G401 (cell line): ENCODE data around the gene WDR18. TPM values are rescaled to one million over a fixed set of nuclear protein-coding genes. Genes with fewer than 3 reads are reported as not detected.
A peak's percentile ranks its signal among the peaks of the same experiment; 100 is the strongest.

Source experiments
- DNase-seq: peaks from one replicate; pipeline ENCODE4 v3.0.0-alpha.2; 2015; ENCODE audit warnings: low spot score
- in situ Hi-C: cut with HindIII; loops from 2 replicates; pipeline ENCODE4 v1.10.0; 2016; ENCODE audit warnings: low sequenced_read_pairs, mixed read lengths
- total RNA-seq: library from RNA; depleted of rRNA; stranded (reverse); fragments of >200 nt; shearing (Covaris generic); gene quantifications from 2 replicates; pipeline ENCODE4 v1.2.3, GENCODE V29; 2014; rRNA removed

The WDR18 gene
- total RNA-seq, 1 experiment from 2014 or later = 176 TPM

DNA sequence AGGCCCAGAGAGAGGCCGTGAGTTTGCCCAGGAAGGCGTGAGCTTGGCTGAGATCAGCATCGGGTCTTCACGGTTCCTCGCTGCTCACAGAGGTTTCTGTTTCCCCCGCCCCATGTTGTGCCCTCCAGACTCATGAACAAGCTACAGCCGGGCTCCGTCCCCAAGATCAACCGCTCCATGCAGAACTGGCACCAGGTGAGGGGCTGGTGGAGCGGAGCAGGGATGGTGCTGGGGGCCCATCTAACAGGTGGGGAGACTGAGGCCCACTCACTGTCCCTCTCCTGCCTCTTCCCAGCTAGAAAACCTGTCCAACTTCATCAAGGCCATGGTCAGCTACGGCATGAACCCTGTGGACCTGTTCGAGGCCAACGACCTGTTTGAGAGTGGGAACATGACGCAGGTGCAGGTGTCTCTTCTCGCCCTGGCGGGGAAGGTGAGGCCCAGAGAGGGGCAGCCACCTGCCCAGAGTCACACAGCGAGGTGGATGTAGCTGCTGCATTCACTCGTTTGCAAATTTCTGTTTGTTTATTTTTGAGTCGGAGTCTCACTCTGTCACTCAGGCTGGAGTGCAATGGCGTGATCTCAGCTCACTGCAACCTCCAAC is 48.2 kb downstream of the WDR18 start:
- no peak for DNase-seq
- in situ Hi-C loops = no loop called here

DNA sequence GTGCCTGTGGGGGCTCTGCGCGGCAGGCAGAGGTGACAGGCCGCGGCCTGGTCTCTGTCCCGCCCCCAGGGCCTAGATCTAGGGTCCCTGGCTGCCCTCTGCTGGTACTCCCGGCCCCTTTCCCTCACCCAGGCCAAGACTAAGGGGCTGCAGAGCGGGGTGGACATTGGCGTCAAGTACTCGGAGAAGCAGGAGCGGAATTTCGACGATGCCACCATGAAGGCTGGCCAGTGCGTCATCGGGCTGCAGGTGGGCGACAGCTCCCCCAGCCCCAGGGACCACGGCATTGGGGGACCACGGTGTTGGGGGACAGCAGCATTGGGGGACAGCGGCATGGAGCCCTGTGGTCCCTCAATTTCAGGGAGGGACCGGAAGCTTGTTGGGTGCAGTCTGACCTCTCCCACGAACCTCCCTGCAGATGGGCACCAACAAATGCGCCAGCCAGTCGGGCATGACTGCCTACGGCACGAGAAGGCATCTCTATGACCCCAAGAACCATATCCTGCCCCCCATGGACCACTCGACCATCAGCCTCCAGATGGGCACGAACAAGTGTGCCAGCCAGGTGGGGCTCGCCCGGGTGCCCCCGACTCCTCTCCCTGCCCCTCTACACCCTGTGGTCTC is 52.0 kb downstream of the WDR18 start:
- in situ Hi-C loops = no loop called here

DNA sequence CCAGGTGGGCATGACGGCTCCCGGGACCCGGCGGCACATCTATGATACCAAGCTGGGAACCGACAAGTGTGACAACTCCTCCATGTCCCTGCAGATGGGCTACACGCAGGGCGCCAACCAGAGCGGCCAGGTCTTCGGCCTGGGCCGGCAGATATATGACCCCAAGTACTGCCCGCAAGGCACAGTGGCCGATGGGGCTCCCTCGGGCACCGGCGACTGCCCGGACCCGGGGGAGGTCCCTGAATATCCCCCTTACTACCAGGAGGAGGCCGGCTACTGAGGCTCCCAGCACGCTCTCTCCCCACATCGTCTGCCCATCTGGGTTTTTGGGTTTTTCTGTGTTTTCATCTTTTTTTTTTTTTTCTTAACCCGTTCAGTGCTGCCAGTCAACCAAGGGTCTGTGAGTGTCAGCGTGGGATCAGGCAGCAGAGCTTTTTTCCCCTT is 53.5 kb downstream of the WDR18 start:
- DNase-seq = no peak
- in situ Hi-C loops = no loop called here

More for the DNA sequence above, 52.0 kb downstream of the WDR18 start:
- no peak for DNase-seq

DNA sequence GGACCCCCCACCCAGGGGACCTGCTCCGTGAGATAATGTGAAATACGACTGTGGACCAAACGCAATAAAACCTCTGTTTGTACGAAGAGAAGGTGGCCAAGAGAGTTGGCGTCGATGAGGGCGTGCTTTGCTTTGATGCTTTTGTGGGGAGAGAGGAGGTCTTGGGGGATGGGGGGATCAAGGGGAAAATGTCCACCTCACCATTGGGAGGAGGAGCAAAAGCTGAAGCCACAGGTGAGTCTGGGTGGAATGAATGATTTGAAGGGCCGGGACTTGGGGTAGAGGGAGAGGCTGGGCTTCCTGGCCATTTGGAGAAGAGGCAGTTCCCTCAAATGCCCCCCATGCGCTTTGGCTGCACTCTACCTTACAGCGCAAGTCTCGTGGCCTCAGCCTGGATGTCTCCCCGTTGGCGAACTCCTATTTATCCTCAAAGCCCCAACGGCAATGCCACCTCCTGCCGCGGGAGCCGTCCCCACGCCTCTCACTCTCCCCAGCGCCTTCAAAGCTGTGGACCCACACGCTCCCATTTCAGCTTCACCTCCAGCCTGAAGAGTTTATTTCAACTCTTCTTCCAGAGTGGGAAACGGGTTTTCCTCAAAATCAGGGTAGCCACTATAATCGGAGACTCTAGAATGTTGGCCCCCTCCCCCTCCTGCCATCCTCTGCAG is 55.0 kb downstream of the WDR18 start:
- DNase-seq = no peak
- in situ Hi-C loops = no loop called here

DNA sequence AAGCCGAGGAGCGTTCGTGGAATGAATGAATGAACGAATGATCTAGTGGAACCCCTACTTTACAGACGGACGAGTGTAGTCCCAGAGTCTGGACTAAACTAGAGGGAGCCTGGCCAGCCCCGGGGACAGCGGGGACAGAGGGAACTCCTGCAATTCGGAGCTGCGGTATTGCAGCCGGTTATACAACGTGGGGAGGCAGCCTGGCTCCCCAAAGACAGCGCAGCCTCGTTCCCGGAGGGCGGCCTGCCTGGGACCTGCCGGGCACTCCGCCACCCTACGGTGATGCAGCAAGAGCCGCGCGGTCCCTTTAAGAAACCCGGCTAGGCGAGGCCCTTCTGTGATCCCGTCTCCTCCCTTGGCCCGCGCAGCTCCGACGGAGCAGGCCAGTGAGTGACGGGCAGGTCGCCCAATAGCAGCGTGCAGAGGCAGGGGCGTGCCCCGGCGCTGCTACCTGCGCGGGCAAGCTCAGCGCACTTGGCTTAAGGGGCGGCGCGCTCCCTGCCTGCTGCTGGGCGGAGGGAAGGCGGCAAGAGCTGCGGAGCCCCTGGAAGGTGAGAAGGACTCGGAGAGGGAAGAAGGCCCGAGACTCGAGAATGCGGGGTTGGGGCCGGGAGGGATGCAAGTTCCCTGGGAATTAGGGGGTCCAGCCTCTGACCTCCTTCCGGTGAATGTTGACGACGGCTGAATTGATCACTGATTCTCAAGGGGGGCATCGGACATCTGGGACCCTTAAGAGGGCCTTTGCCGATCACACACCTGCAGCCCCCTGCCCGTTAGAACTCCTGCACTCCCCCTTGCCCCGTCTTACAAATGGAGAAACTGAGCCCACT is 55.7 kb downstream of the WDR18 start, which contains the start of gene ABCA7:
Gene ABCA7 (plus strand): TSS at position 462 of the 830 bp plus-strand sequence. CDS start 1,255 bp downstream, outside the sequence.
- in situ Hi-C loops = no loop called here
- DNase-seq = peak; percentile 97

DNA sequence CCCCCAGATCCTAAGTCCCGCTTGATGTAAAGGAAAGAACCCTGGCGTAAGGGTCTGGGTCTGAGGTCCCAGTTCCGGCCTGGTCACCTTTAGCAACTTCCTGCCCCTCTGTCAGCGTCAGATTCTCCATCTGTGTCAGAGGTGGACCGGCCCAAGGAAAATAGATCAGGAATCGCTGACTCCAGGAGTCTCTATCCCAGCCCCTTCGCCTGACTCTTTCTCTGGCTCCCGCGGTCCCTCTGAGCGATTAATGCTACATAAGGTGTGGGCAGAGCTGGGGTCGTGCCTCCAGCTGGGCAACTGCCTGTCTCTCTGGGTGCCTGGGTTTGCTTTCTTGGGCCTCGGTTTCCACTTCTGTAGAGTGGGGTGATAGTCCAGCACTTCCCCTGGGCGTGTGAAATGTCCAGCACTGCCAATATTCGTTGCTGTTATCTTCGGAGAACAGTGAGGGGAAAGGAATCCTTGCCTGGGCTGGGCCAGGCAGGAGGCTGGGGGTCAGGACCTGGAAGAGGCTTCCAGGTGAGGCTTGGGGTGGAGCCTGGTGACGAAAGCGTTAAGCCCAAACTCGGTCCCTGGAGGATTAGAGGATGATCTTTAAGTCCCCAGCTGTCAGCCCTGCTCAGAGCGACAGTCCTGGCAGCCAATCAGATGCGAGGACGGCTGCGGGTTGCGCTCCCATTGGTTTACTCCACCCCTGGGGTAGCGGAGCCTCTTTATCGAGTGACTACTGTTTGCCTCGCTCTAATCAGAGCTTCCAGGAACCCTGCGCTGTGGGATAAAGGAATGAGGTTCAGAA is 56.5 kb downstream of the WDR18 start:
- in situ Hi-C loops = no loop called here
- peak; percentile 95 for DNase-seq

DNA sequence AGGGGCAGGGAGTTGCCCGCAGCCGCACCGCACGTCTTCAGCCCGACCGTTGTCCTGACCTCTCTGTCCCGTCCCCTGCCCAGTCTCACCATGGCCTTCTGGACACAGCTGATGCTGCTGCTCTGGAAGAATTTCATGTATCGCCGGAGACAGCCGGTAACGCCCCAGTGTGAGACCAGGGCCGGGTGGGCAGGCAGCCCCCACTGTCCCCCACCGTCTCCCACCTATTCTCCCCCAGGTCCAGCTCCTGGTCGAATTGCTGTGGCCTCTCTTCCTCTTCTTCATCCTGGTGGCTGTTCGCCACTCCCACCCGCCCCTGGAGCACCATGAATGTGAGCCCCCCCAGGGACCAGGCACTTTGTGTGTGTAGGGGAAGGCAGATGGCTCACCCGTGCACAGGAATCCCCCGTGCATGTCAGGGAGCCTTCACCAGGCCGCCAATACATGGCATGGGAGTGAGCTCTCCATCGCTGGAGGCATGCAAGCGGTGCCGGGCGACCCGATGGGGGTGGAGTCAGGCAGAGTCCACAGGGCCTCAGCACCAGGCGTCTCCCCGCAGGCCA is 57.2 kb downstream of the WDR18 start:
- no peak for DNase-seq
- in situ Hi-C loops = no loop called here

DNA sequence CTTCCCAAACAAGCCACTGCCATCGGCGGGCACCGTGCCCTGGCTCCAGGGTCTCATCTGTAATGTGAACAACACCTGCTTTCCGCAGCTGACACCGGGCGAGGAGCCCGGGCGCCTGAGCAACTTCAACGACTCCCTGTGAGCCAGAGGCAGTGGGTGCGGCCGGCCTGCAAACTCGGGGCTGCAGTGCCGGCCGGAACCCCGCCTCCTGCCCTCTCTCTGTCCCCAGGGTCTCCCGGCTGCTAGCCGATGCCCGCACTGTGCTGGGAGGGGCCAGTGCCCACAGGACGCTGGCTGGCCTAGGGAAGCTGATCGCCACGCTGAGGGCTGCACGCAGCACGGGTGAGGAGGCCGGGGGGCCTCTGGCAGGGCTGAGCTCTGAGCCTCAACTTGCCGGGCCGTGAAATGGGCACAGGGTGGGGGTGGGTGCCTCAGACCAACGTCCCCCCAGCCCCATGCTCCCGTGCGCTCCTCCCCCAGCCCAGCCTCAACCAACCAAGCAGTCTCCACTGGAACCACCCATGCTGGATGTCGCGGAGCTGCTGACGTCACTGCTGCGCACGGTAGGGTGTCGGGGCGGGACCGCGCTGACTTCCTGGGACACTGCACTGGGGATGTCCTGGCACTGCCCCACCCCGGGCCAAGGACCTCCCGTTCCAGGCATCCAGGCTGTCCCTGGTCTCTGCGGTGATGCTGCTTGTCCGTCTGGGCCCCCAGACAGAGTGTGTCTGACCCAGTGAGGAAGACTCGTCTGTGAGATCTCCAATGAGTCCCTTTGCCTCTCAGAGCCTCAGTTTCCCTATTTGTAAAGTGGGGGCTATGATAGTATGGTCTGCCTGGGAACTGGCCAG is 57.9 kb downstream of the WDR18 start:
- in situ Hi-C loops = no loop called here
- DNase-seq = no peak

DNA sequence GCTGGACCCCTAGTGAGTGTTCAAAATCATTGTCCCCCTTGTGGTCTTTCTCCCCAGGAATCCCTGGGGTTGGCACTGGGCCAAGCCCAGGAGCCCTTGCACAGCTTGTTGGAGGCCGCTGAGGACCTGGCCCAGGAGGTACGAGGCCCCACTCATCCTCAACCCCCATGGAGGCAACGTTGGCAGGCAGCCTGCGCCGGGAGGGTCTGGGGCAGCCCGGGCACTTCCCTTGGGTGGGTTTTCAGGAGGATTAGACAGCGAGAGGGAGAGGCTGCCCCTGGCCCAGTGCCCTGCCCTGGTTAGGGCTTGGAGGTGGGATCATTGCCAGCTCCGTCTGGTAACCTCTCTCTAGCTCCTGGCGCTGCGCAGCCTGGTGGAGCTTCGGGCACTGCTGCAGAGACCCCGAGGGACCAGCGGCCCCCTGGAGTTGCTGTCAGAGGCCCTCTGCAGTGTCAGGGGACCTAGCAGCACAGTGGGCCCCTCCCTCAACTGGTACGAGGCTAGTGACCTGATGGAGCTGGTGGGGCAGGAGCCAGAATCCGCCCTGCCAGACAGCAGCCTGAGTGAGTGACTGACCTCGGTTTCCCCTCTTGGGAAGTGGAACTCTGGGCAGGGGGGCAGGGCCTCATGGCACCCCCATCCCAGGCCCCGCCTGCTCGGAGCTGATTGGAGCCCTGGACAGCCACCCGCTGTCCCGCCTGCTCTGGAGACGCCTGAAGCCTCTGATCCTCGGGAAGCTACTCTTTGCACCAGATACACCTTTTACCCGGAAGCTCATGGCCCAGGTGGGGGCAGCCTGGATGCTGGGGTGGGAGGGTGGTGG is 58.8 kb downstream of the WDR18 start:
- in situ Hi-C loops = no loop called here
- peak; percentile 19 for DNase-seq

Other genes starting within 250 kb of the WDR18 start
- gene MISP, start 233.2 kb upstream of the WDR18 start, total RNA-seq = 1.2 and 2.8 TPM in 2 replicates
- gene PTBP1, start 186.9 kb upstream of the WDR18 start, total RNA-seq = 273 and 361 TPM in 2 replicates
- 47.9 and 54.5 TPM in 2 replicates for gene PLPPR3, start 162.4 kb upstream of the WDR18 start, total RNA-seq
- gene AZU1, start 156.5 kb upstream of the WDR18 start, total RNA-seq = 0.25 TPM in 1 of 2 replicates, not detected in the other
- gene PRTN3, start 143.3 kb upstream of the WDR18 start, total RNA-seq = 2.3 TPM in 1 of 2 replicates, not detected in the other
- not detected in 2 replicates for gene ELANE, start 132.0 kb upstream of the WDR18 start, total RNA-seq
- 3.6 and 6.1 TPM in 2 replicates for gene CFD, start 124.7 kb upstream of the WDR18 start, total RNA-seq
- gene MED16, start 91.2 kb upstream of the WDR18 start, total RNA-seq = 51.0 and 58.7 TPM in 2 replicates
- not detected in 2 replicates for gene RNU6-9, start 90.9 kb upstream of the WDR18 start, total RNA-seq
- 12.7 and 13.9 TPM in 2 replicates for gene R3HDM4, start 71.1 kb upstream of the WDR18 start, total RNA-seq
- 1.8 and 1.9 TPM in 2 replicates for gene KISS1R, start 67.0 kb upstream of the WDR18 start, total RNA-seq
- gene ARID3A, start 58.3 kb upstream of the WDR18 start, total RNA-seq = 95.4 and 103 TPM in 2 replicates
- 0.74 and 3.5 TPM in 2 replicates for gene GRIN3B, start 16.1 kb downstream of the WDR18 start, total RNA-seq
- gene TMEM259, start 36.8 kb downstream of the WDR18 start, total RNA-seq = 131 and 142 TPM in 2 replicates
- not detected in 2 replicates for gene RNU6-2, start 37.2 kb downstream of the WDR18 start, total RNA-seq
- 245 and 296 TPM in 2 replicates for gene CNN2, start 42.3 kb downstream of the WDR18 start, total RNA-seq
- 6.2 and 13.9 TPM in 2 replicates for gene ABCA7, start 55.8 kb downstream of the WDR18 start, total RNA-seq
- gene ARHGAP45, start 82.8 kb downstream of the WDR18 start, total RNA-seq = 126 and 134 TPM in 2 replicates
- 326 and 355 TPM in 2 replicates for gene POLR2E, start 111.0 kb downstream of the WDR18 start, total RNA-seq
- gene GPX4, start 119.6 kb downstream of the WDR18 start, total RNA-seq = 593 and 784 TPM in 2 replicates
- gene SBNO2, start 189.9 kb downstream of the WDR18 start, total RNA-seq = 22.3 and 25.1 TPM in 2 replicates
- gene STK11, start 221.4 kb downstream of the WDR18 start, total RNA-seq = 83.6 and 94.8 TPM in 2 replicates